SK-N-SH treated with all-trans-retinoic acid at 6 μM for 48 hours (cell line): Measurements from ENCODE around the gene TMEM11.

ENCODE experiments used
- ATAC-seq: fragments of 200-7000 bp; cut with Tn5 transposase; 3 replicates; pipeline ENCODE4 v1.9.1; 2020; ENCODE audit warnings: mild to moderate bottlenecking, moderate library complexity
- ARNTL ChIP-seq: fragments of 450-650 bp; formaldehyde crosslinking; IDR thresholded peaks from 2 replicates; pipeline ENCODE4 v1.5.0; 2020; ENCODE audit warnings: low read depth, mild to moderate bottlenecking, moderate library complexity, borderline replicate concordance
- BACH2 ChIP-seq: fragments of 250-450 bp; sonication (Bioruptor Pico); IDR thresholded peaks from 2 replicates; pipeline ENCODE4 v1.9.0; 2021; ENCODE audit warnings: mild to moderate bottlenecking, borderline replicate concordance
- CSDC2 ChIP-seq: fragments of 250-450 bp; sonication (Bioruptor Pico); IDR thresholded peaks from 2 replicates; pipeline ENCODE4 v1.5.0; 2020; ENCODE audit warnings: mild to moderate bottlenecking, moderate library complexity
- CSRNP3 ChIP-seq: fragments of 250-450 bp; sonication (Bioruptor Pico); IDR thresholded peaks from 2 replicates; pipeline ENCODE4 v1.5.1; 2021; ENCODE audit warnings: mild to moderate bottlenecking, moderate library complexity
- ESRRG ChIP-seq: fragments of 250-450 bp; sonication (Bioruptor Pico); IDR thresholded peaks from 2 replicates; pipeline ENCODE4 v1.6.1; 2021; ENCODE audit warnings: mild to moderate bottlenecking
- GLIS3 ChIP-seq: fragments of 250-450 bp; sonication (Bioruptor Pico); IDR thresholded peaks from 2 replicates; pipeline ENCODE4 v1.5.0; 2020; ENCODE audit warnings: mild to moderate bottlenecking, moderate library complexity
- ISL1 ChIP-seq: fragments of 250-450 bp; sonication (Bioruptor Pico); IDR thresholded peaks from 2 replicates; pipeline ENCODE4 v2.1.2; 2022; ENCODE audit warnings: mild to moderate bottlenecking, moderate library complexity
- OSR1 ChIP-seq: fragments of 250-450 bp; sonication (Bioruptor Pico); IDR thresholded peaks from 2 replicates; pipeline ENCODE4 v1.8.0; 2022; ENCODE audit warnings: moderate library complexity, mild to moderate bottlenecking, inconsistent platforms
- POU6F1 ChIP-seq: fragments of 250-450 bp; sonication (Bioruptor Pico); IDR thresholded peaks from 2 replicates; pipeline ENCODE4 v1.8.0; 2021; ENCODE audit warnings: low read depth, mild to moderate bottlenecking, moderate library complexity, borderline replicate concordance
- PPARA ChIP-seq: fragments of 250-450 bp; sonication (Bioruptor Pico); IDR thresholded peaks from 2 replicates; pipeline ENCODE4 v1.5.0; 2020; ENCODE audit warnings: mild to moderate bottlenecking, borderline replicate concordance
- RARB ChIP-seq: fragments of 250-450 bp; sonication (Bioruptor Pico); IDR thresholded peaks from 2 replicates; pipeline ENCODE4 v1.8.0; 2021; ENCODE audit warnings: mild to moderate bottlenecking, moderate library complexity
- TCF4 ChIP-seq: fragments of 250-450 bp; sonication (Bioruptor Pico); IDR thresholded peaks from 2 replicates; pipeline ENCODE4 v1.8.0; 2021; ENCODE audit warnings: mild to moderate bottlenecking, moderate library complexity, borderline replicate concordance
- ZC3H10 ChIP-seq: fragments of 250-450 bp; sonication (Bioruptor Pico); IDR thresholded peaks from 2 replicates; pipeline ENCODE4 v1.5.1; 2021; ENCODE audit warnings: mild to moderate bottlenecking, moderate library complexity
- ZFP3 ChIP-seq: fragments of 250-450 bp; sonication (Bioruptor Pico); IDR thresholded peaks from 2 replicates; pipeline ENCODE4 v1.5.0; 2020; ENCODE audit warnings: mild to moderate bottlenecking, moderate library complexity
- ZFP30 ChIP-seq: fragments of 450-650 bp; formaldehyde crosslinking; IDR thresholded peaks from 2 replicates; pipeline ENCODE4 v1.5.0; 2022; ENCODE audit warnings: mild to moderate bottlenecking, moderate library complexity
- ZNF565 ChIP-seq: fragments of 450-650 bp; formaldehyde crosslinking; conservative IDR thresholded peaks from 2 replicates; pipeline ENCODE4 v1.5.0; 2020; ENCODE audit warnings: low read depth, mild to moderate bottlenecking, moderate library complexity
- ZNF70 ChIP-seq: fragments of 450-650 bp; formaldehyde crosslinking; IDR thresholded peaks from 2 replicates; pipeline ENCODE4 v1.5.0; 2020; ENCODE audit warnings: mild to moderate bottlenecking, moderate library complexity
- ZNF8 ChIP-seq: fragments of 450-650 bp; formaldehyde crosslinking; IDR thresholded peaks from 2 replicates; pipeline ENCODE4 v1.5.0; 2020; ENCODE audit warnings: mild to moderate bottlenecking, moderate library complexity
- TF ChIP-seq, protein P1 (sequence below): fragments of 250-450 bp; sonication (Bioruptor Pico); IDR thresholded peaks from 2 replicates; pipeline ENCODE4 v1.8.0; 2020; ENCODE audit warnings: mild to moderate bottlenecking, moderate library complexity, borderline replicate concordance

Gene TMEM11

DNA sequence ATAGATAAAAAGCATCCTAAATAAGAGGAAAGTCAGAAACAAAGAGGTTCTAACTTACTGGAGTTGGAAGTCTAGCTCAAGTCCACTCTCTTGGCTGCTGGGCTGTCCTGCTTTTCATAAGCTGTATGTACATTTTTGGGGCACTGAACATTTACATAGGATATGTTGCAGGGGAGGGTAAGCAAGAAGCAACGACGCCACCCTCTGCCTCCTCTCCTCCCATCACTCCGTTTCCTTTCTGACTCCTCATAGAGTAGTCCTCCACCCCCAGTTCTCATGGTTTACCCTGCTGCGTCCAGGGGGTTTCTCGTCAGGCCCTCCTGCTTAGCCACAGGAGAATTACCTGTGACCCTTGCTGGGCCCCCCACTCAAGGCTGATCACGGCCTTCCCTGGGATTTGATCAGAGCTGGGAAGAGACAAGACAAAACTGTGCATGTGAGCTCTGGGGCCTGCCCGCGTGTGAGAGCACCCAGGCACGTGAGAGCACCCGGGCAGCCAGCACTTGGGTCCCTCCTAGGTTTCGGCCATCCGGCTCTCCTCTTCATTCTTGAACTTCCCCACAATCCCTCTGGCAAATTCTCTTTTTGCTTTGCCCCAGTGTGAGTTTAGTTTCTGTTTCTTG, 37.1 kb downstream of the TMEM11 start:
- no peak for ATAC-seq
- TF ChIP-seq, protein P1, sequence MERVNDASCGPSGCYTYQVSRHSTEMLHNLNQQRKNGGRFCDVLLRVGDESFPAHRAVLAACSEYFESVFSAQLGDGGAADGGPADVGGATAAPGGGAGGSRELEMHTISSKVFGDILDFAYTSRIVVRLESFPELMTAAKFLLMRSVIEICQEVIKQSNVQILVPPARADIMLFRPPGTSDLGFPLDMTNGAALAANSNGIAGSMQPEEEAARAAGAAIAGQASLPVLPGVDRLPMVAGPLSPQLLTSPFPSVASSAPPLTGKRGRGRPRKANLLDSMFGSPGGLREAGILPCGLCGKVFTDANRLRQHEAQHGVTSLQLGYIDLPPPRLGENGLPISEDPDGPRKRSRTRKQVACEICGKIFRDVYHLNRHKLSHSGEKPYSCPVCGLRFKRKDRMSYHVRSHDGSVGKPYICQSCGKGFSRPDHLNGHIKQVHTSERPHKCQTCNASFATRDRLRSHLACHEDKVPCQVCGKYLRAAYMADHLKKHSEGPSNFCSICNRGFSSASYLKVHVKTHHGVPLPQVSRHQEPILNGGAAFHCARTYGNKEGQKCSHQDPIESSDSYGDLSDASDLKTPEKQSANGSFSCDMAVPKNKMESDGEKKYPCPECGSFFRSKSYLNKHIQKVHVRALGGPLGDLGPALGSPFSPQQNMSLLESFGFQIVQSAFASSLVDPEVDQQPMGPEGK (CRISPR knock-in tag) = no peak
- no peak for TF ChIP-seq ZNF8 (CRISPR knock-in tag)
- TF ChIP-seq TCF4 (CRISPR knock-in tag) = no peak
- no peak for TF ChIP-seq POU6F1 (CRISPR knock-in tag)
- TF ChIP-seq CSRNP3 (CRISPR knock-in tag) = no peak
- no peak for TF ChIP-seq BACH2 (CRISPR knock-in tag)
- no peak for TF ChIP-seq ZFP3 (CRISPR knock-in tag)
- no peak for TF ChIP-seq PPARA (CRISPR knock-in tag)
- no peak for TF ChIP-seq ZFP30 (CRISPR knock-in tag)
- TF ChIP-seq CSDC2 (CRISPR knock-in tag) = no peak
- no peak for TF ChIP-seq ARNTL (CRISPR knock-in tag)
- no peak for TF ChIP-seq ZNF70 (CRISPR knock-in tag)
- TF ChIP-seq OSR1 (CRISPR knock-in tag) = no peak
- no peak for TF ChIP-seq ZC3H10 (CRISPR knock-in tag)

- ATAC-seq = peak; percentile 72
Measured at GRCh38 chr17:21174713-21175112, 39.2 kb downstream of the TMEM11 start.

DNA sequence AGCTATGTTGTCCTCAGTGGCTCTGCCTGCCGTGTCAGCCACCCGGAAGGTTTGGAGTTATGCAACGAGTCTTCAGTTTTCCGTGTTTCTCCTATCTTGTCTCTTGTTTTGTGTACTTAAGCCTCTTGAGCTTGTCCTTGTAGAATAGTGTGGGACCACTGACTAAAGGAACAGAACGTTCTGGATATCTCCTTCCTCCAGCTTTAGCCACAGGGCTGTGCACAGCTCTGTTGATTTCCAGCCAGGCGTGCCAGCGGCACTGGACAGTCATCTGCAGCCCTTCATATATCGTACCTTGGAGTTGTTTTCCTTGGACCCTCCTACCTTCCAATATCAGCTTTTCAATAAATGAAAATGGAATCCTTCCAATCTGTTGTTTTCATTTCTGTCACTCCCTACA, 39.8 kb downstream of the TMEM11 start:
- ATAC-seq = no peak
- TF ChIP-seq BACH2 (CRISPR knock-in tag) (no peak), ZFP3 (CRISPR knock-in tag) (no peak), TCF4 (CRISPR knock-in tag) (no peak), RARB (CRISPR knock-in tag) (no peak), ZNF8 (CRISPR knock-in tag) (no peak), ZNF70 (CRISPR knock-in tag) (no peak), GLIS3 (CRISPR knock-in tag) (no peak), ZNF565 (CRISPR knock-in tag) (no peak), ISL1 (CRISPR knock-in tag) (no peak), POU6F1 (CRISPR knock-in tag) (no peak), PPARA (CRISPR knock-in tag) (no peak), ZFP30 (CRISPR knock-in tag) (no peak), ARNTL (CRISPR knock-in tag) (no peak)

More at GRCh38 chr17:21174713-21175112, 39.2 kb downstream of the TMEM11 start:
- no peak for TF ChIP-seq TCF4 (CRISPR knock-in tag)

DNA sequence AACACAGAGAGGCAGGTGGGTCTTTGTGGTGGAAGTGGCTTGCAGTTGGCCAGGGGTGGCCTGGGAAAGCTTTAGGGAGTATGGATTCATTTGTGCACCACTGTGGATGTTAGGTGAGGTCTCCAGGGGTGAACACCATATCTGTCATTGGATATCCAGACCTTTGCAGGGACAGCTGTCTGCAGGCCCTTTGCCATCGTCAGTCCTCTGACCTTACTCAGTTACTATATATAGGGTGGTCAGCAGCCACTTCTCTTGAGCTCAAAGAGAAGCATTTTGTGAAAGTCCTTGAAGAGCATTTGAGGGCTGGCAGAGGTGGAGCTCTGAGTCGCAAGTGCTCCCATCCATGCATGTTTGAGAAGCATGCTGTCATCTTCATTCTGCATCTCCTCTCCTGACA, 40.4 kb downstream of the TMEM11 start:
- ATAC-seq = no peak
- TF ChIP-seq ZNF565 (CRISPR knock-in tag) = no peak
- TF ChIP-seq ARNTL (CRISPR knock-in tag) = no peak
- no peak for TF ChIP-seq ZFP3 (CRISPR knock-in tag)
- TF ChIP-seq ESRRG (CRISPR knock-in tag) = no peak
- TF ChIP-seq ZNF70 (CRISPR knock-in tag) = no peak
